ENCODE results near the gene LMF1.

GRCh38 chr16:975291-975690 lies 4.5 kb upstream of the LMF1 start:
- TF ChIP-seq POLR2AphosphoS5 (IDR thresholded peaks at IDR 0.05; ENCODE audit: insufficient read depth in 1 of 2, low read depth in 1 of 2) (no peak), CTCF (IDR thresholded peaks at IDR 0.05) (no peak), POLR2A (IDR thresholded peaks at IDR 0.05) (no peak)

All from vagina (tissue), 2 donors.